HG02938 (cell line): ENCODE data around the gene SSBP3.

Source experiments
- ATAC-seq: cut with Tn5 transposase; IDR thresholded peaks from one replicate; pipeline ENCODE4 v1.9.1; 2021; ENCODE audit warnings: mild to moderate bottlenecking, moderate library complexity; ENCODE audit not compliant: unreplicated experiment

SSBP3 gene

GRCh38 chr1:54335011-54335754 is 71.0 kb downstream of the SSBP3 start:
- ATAC-seq: no peak

- ATAC-seq: no peak
These were observed 73.2 kb downstream of the SSBP3 start for GRCh38 chr1:54332781-54333585.

- no peak for ATAC-seq
These were observed 74.2 kb downstream of the SSBP3 start for GRCh38 chr1:54331843-54332463.

GRCh38 chr1:54331091-54331772 is 75.0 kb downstream of the SSBP3 start:
- ATAC-seq: no peak

- ATAC-seq: no peak
These were observed 76.7 kb downstream of the SSBP3 start for GRCh38 chr1:54329312-54330003.

GRCh38 chr1:54328066-54328636 is 78.0 kb downstream of the SSBP3 start:
- no peak for ATAC-seq

- ATAC-seq: no peak
These were observed 78.7 kb downstream of the SSBP3 start for GRCh38 chr1:54327386-54328065.

- ATAC-seq: no peak
These were observed 79.4 kb downstream of the SSBP3 start for GRCh38 chr1:54326543-54327385.

GRCh38 chr1:54325703-54326461 is 80.3 kb downstream of the SSBP3 start:
- ATAC-seq: no peak

GRCh38 chr1:54325284-54325683 is 80.9 kb downstream of the SSBP3 start:
- ATAC-seq: no peak

GRCh38 chr1:54324251-54325140 is 81.7 kb downstream of the SSBP3 start:
- ATAC-seq: no peak

- ATAC-seq: no peak
These were observed 82.3 kb downstream of the SSBP3 start for GRCh38 chr1:54323921-54324250.

- ATAC-seq: no peak
These were observed 82.9 kb downstream of the SSBP3 start for GRCh38 chr1:54323324-54323739.

- no peak for ATAC-seq
These were observed 87.9 kb downstream of the SSBP3 start for GRCh38 chr1:54318246-54318814.

- ATAC-seq: no peak
These were observed 89.1 kb downstream of the SSBP3 start for GRCh38 chr1:54317084-54317483.

- ATAC-seq: no peak
These were observed 91.1 kb downstream of the SSBP3 start for GRCh38 chr1:54315099-54315498.

- no peak for ATAC-seq
These were observed 91.5 kb downstream of the SSBP3 start for GRCh38 chr1:54314696-54315095.
